NCI-H1092 (cell line): ENCODE results near the gene TMEM143.

Experiments
- DNase-seq: peaks from one replicate; lab custom pipeline; 2025; lab: John Stamatoyannopoulos, UW

Gene TMEM143

GRCh38 chr19:48359123-48359522 is 4.6 kb downstream of the TMEM143 start:
- DNase-seq: no peak

GRCh38 chr19:48355365-48355954 is 8.3 kb downstream of the TMEM143 start:
- no peak for DNase-seq

- DNase-seq: no peak
Observed at GRCh38 chr19:48354332-48354992, 9.3 kb downstream of the TMEM143 start.

- no peak for DNase-seq
Observed at GRCh38 chr19:48353677-48354076, 10.1 kb downstream of the TMEM143 start.

- DNase-seq: no peak
Observed at GRCh38 chr19:48351341-48351752, 12.4 kb downstream of the TMEM143 start.

GRCh38 chr19:48350856-48351255 is 12.9 kb downstream of the TMEM143 start:
- no peak for DNase-seq

DNA sequence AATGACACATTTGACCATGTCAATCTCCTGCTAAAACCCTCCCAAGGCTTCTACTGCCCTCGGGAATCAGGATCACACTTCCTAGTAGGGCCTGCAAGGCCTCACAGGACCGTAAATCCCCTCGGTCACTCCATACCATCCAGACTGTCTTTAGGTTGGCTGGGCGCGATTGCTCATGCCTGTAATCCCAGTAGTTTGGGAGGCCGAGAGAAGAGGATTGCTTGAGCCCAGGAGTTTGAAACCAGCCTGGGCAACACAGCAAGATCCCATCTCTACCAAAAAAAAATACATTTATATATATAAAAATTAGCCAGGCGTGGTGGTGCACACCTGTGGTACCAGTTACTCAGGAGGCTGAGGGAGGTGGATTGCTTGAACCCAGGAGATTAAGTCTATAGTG is 15.0 kb downstream of the TMEM143 start:
- no peak for DNase-seq

DNA sequence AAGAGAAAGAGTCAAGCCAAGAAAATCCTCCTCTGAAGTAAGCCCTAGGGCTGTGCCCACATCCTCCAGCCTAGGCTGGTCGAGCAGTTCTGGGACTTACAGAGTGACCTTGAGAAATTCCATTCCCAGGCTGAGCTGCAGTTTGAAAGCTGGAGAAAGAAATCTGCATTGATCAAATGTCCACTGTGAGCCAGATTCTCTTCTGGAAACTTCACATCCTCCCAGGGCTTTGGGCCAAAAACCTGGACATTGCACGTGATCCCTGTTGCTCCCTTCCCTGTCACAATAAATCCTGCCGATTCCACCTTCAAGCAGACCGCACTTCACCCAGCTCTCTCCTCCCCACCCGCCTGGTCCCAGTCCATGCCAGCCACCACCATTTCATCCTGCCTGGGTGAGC is 15.7 kb downstream of the TMEM143 start:
- DNase-seq: no peak

DNA sequence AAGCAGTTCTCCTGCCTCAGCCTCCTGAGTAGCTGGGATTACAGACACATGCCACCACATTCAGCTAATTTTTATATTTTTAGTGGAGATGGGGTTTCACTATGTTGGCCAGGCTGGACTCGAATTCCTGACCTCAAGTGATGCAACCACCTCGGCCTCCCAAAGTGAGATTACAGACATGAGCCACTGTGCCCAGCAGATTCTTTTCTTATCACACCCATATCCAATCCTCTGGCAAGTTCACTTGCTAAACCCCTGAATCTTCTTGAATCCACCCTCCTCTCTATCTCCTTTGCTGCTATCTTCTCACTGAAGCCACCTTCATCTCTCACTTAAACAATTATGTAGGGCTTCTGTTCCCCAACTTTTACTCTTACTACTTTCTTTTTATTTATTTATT is 17.5 kb downstream of the TMEM143 start:
- no peak for DNase-seq

DNA sequence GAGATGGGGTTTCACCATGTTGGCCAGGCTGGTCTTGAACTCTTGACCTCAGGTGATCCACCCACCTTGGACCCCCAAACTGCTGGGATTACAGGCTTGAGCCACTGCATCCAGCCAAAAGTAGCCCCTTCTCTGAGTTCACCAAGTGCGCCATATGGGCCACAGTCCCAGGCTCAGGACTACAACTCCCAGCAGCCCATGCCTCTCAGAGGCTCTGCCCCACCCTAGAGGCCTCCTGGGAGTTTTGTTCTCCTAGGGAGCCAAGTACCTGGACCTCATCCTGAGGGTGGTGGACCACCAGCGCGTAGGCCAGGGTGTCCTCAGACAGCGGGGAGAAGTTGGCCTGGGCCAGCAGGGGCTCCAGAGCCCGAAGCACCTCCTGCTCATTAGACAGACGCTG is 18.8 kb downstream of the TMEM143 start:
- DNase-seq: no peak

GRCh38 chr19:48342841-48343540 is 20.7 kb downstream of the TMEM143 start:
- no peak for DNase-seq

GRCh38 chr19:48342414-48342738 is 21.4 kb downstream of the TMEM143 start:
- no peak for DNase-seq

GRCh38 chr19:48341515-48342413 is 22.0 kb downstream of the TMEM143 start:
- DNase-seq: no peak

GRCh38 chr19:48340995-48341394 is 22.7 kb downstream of the TMEM143 start:
- peak; percentile 75 for DNase-seq

GRCh38 chr19:48338802-48339503 is 24.8 kb downstream of the TMEM143 start:
- no peak for DNase-seq

DNA sequence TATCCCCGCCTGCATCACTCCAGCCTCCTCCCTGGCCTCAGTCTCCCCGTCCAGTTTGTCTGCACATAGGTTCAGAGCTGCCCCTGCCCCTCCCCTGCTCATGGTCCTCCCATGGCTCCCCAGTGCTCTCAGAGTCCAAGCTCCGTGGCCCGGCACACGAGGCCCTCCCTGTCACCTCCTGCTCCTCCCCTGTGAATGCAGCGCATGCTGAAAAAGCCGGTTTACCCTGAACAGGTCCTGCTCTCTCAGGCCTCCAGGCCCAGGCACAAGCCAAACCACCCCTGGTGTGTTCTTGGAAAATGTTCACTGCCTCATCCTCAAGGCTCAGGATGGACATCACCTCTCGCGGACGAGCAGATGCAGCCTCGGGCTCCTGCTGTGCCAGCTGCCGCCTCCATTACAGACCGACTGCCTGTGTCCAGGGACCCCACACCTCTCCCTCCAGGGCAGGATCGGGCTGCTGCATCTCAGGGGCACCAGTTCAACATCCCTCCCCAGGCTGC is 25.4 kb downstream of the TMEM143 start:
- no peak for DNase-seq

DNA sequence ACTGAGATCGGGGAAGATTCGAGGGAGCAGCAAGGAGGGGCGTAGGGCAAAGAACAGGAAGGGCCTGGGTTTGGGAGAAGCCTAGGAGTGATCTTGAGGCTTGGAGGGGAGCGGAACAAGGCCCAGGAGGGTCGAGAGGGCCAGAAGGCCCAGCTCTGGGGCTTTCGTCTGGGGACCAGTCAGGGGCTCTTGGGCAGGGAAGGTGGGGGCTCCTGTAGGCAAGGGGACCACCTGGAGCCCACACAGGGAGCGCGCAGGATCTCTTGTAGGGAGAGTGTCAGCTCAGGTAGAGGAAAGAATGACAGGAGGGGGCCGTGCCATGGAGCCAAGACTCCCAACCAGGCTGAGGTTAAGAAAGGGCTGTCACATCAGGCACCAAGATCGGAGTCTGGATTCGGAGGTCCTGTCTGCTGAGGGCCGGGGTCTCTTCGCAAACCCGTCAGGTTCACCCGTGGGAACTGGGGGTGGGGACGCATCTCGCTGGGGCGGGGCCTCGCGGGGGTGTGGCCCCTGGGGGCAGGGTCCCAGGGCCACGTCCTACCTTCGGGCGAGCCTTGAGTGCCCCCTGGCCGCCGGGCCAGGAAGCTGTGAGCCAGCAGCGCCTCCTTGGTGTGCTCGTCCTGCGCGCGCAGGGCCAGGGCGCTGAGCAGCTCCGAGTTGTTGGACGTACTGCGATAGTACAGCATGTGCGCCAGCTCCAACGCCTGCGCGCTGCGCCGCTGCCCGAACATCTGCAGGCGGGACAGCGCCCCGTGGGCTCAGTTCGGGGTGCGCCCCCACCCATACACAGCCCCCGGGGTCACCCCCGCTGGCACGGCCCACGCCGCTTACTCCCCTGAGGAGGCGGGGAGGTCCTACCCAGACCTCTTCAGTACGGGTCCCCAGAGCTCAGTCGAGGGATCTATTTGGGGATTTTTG is 30.0 kb downstream of the TMEM143 start:
- peak; percentile 76 for DNase-seq

GRCh38 chr19:48332662-48333466 is 30.9 kb downstream of the TMEM143 start:
- peak; percentile 99 for DNase-seq

GRCh38 chr19:48332351-48332661 is 31.4 kb downstream of the TMEM143 start:
- DNase-seq: no peak
